DOHH2 (cell line): ENCODE measurements around the gene CAMSAP3.

Experiments
- H3F3A ChIP-seq: fragments of 200-600 bp; sonication (generic), shearing (Covaris generic); 2 replicates; pipeline ENCODE4 v1.6.0; 2016; ENCODE audit warnings: antibody characterized with exemption, mild to moderate bottlenecking; ENCODE audit not compliant: control insufficient read depth, insufficient read depth
- H3K27ac ChIP-seq: fragments of 200-600 bp; sonication (generic); 2 replicates; pipeline ENCODE4 v1.5.1; 2014; ENCODE audit warnings: low read depth, mild to moderate bottlenecking, low read length, moderate library complexity
- H3K27me3 ChIP-seq: fragments of 200-600 bp; sonication (generic); 2 replicates; pipeline ENCODE4 v1.6.1; 2014; ENCODE audit warnings: mild to moderate bottlenecking, low read length, mixed read lengths; ENCODE audit not compliant: control insufficient read depth
- H3K36me3 ChIP-seq: fragments of 200-600 bp; sonication (generic); 2 replicates; pipeline ENCODE4 v1.6.1; 2014; ENCODE audit warnings: mild to moderate bottlenecking, low read length, moderate library complexity, mixed read lengths; ENCODE audit not compliant: control insufficient read depth
- H3K4me1 ChIP-seq: fragments of 200-600 bp; sonication (generic); 2 replicates; pipeline ENCODE4 v1.6.1; 2014; ENCODE audit warnings: mild to moderate bottlenecking, low read length, mixed read lengths; ENCODE audit not compliant: control insufficient read depth
- H3K4me2 ChIP-seq: fragments of 200-600 bp; sonication (generic); 2 replicates; pipeline ENCODE4 v1.6.0; 2014; ENCODE audit warnings: mild to moderate bottlenecking, low read length, moderate library complexity
- H3K4me3 ChIP-seq: fragments of 200-600 bp; sonication (generic); 2 replicates; pipeline ENCODE4 v1.5.1; 2014; ENCODE audit warnings: mild to moderate bottlenecking, low read length, mixed read lengths
- H3K79me2 ChIP-seq: fragments of 200-600 bp; sonication (generic); 2 replicates; pipeline ENCODE4 v1.6.1; 2014; ENCODE audit warnings: mild to moderate bottlenecking, low read length, mixed read lengths; ENCODE audit not compliant: control insufficient read depth
- H3K9me2 ChIP-seq: fragments of 200-600 bp; sonication (generic); replicated peaks from 2 replicates; pipeline ENCODE4 v1.6.1; 2014; ENCODE audit warnings: mild to moderate bottlenecking, low read length, mixed read lengths; ENCODE audit not compliant: control insufficient read depth
- H3K9me3 ChIP-seq: fragments of 200-600 bp; sonication (generic); 2 replicates; pipeline ENCODE4 v1.6.1; 2014; ENCODE audit warnings: antibody characterized with exemption, low read length, mixed read lengths; ENCODE audit not compliant: control insufficient read depth, insufficient read depth
- H4K20me1 ChIP-seq: fragments of 200-600 bp; sonication (generic); 2 replicates; pipeline ENCODE4 v1.6.0; 2014; ENCODE audit warnings: low read depth, mild to moderate bottlenecking, antibody characterized with exemption, low read length, moderate library complexity; ENCODE audit not compliant: control insufficient read depth, insufficient read depth
- EZH2phosphoT487 ChIP-seq: fragments of 200-600 bp; sonication (generic); IDR thresholded peaks from 2 replicates; pipeline ENCODE4 v1.6.1; 2017; ENCODE audit warnings: borderline replicate concordance, mild to moderate bottlenecking, antibody characterized with exemption, low read length, moderate library complexity, mixed read lengths
- TF ChIP-seq, protein P1 (sequence below): fragments of 200-600 bp; sonication (generic); IDR thresholded peaks from one replicate; pipeline ENCODE4 v1.5.1; 2014; ENCODE audit warnings: antibody characterized with exemption, mild to moderate bottlenecking, low read depth, low read length; ENCODE audit not compliant: poor library complexity, severe bottlenecking

CAMSAP3 gene

GRCh38 chr19:7618348-7618747 is 22.7 kb downstream of the CAMSAP3 start:
- Histone ChIP-seq H3F3A (no peaks in the 10 kb centered on the region), H3K4me3 (no peak overlapping the region), H3K9me3 (no peaks in the 10 kb centered on the region), H3K79me2 (no peaks in the 10 kb centered on the region), H3K27me3 (no peaks in the 10 kb centered on the region), H3K36me3 (peaks cover 25% of the 10 kb centered on the region), H3K27ac (no peak overlapping the region), H3K4me2 (no peak overlapping the region), H3K4me1 (no peaks in the 10 kb centered on the region), H3K9me2 (no peaks in the 10 kb centered on the region), H4K20me1 (no peaks in the 10 kb centered on the region)
- TF ChIP-seq EZH2phosphoT487 = no peak
- TF ChIP-seq, protein P1, sequence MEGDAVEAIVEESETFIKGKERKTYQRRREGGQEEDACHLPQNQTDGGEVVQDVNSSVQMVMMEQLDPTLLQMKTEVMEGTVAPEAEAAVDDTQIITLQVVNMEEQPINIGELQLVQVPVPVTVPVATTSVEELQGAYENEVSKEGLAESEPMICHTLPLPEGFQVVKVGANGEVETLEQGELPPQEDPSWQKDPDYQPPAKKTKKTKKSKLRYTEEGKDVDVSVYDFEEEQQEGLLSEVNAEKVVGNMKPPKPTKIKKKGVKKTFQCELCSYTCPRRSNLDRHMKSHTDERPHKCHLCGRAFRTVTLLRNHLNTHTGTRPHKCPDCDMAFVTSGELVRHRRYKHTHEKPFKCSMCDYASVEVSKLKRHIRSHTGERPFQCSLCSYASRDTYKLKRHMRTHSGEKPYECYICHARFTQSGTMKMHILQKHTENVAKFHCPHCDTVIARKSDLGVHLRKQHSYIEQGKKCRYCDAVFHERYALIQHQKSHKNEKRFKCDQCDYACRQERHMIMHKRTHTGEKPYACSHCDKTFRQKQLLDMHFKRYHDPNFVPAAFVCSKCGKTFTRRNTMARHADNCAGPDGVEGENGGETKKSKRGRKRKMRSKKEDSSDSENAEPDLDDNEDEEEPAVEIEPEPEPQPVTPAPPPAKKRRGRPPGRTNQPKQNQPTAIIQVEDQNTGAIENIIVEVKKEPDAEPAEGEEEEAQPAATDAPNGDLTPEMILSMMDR = no peak

DNA sequence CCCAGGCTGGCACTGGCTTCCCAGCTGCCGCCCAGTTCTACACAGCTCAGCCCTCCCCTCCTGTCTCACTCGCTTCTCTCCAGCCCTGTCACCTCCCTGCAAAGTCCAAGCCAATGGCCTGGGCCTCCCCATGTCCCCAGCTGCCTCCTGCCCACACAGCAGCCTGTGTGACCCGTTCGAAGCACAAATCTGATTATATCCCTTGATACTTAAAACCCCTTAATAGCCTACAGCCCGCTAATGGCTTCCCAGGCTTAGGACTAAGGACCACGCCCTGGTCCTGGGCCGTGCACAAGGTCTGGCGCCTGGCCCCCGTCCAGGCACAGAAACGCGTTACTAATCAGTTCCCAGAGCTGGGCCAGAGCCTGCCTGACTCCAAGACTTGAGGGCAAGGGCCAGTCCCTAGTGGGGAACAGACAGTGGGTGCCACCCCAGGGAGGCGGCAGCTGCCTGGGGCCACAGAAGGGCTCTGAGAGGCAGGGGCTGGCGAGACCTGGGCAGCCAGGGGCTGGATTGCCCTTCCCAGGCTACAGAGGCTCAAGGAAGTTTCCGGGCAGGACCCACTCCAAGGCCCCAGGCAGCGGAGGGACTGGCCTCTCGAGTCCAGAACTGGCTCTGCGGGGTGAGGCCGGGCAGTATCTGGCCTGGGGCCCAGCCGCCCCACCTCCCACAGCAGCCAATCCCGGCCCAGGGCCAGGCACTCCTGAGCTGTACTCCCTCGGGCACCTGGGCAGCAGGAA is 23.3 kb downstream of the CAMSAP3 start:
- Histone ChIP-seq H3K4me3 (no peak overlapping the region), H3K4me1 (no peaks in the 10 kb centered on the region), H3K9me3 (no peaks in the 10 kb centered on the region), H3K79me2 (no peaks in the 10 kb centered on the region), H4K20me1 (no peaks in the 10 kb centered on the region), H3K4me2 (no peak overlapping the region), H3K9me2 (no peaks in the 10 kb centered on the region), H3K36me3 (peaks cover 28% of the 10 kb centered on the region), H3K27me3 (no peaks in the 10 kb centered on the region), H3K27ac (no peak overlapping the region), H3F3A (no peaks in the 10 kb centered on the region)
- TF ChIP-seq EZH2phosphoT487 = no peak
- TF ChIP-seq, protein P1 = no peak

DNA sequence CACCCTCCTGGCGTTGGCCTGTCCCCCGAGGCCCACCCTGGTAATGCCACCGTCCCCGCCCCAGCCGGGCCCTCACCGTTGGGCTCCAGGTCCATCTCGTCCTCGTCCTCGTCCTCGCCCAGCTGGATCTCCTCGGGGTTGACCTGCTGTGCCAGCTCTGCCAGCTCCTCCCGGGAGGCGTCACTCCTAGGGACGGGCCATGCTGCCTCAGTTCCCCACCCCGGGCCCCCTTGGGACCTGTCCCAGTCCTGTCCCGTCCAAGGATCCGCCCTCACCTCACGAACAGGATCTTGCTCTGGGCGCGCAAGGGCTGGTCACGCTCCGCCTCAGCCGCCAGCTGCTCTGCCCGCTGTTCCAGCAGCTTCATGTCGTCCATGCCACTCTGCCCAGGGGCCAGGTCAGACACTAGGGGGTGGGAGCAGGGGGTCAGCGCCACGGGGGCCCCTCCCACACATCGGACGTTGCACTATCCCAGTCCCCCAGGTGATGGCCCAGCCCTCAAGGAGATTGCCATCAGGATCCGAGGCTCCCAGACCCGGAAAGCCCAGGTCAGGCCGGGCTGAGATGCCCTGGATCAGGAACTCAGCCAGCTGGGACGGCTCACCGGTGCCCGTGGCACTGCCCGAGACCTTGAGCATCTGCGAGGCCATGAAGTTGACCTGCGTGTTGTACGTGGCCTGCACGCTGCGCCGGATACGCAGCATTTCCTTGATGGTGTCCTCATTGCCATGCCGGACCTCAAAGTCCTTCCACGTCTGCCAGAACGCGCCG is 24.2 kb downstream of the CAMSAP3 start:
- Histone ChIP-seq H3K4me2 (no peak overlapping the region), H3K27ac (no peak overlapping the region), H3K9me2 (no peaks in the 10 kb centered on the region), H3K9me3 (no peaks in the 10 kb centered on the region), H3K4me3 (no peak overlapping the region), H3K36me3 (peaks cover 32% of the 10 kb centered on the region), H3K27me3 (no peaks in the 10 kb centered on the region), H3K4me1 (no peaks in the 10 kb centered on the region), H3K79me2 (no peaks in the 10 kb centered on the region), H4K20me1 (no peaks in the 10 kb centered on the region), H3F3A (no peaks in the 10 kb centered on the region)
- TF ChIP-seq, protein P1 = no peak
- no peak for TF ChIP-seq EZH2phosphoT487
